K562 (cell line): ENCODE measurements around the gene ZBTB46. TPM values are rescaled to one million over a fixed set of nuclear protein-coding genes. Genes with fewer than 3 reads are reported as not detected.

Experiments used
- CREB1 ChIP-seq, 2 experiments: sonication (generic) in 1 of 2; formaldehyde crosslinking in 1 of 2; IDR thresholded peaks; 2 replicates each; pipeline versions ENCODE4 v1.6.1 to v1.8.0; 2012 to 2022; ENCODE audit warnings: inconsistent platforms in 1 of 2, mild to moderate bottlenecking in 1 of 2, missing genetic modification reagents in 1 of 2, moderate library complexity in 1 of 2
- ELF1 ChIP-seq: fragments of 200-800 bp; sonication (Bioruptor generic); IDR thresholded peaks from 2 replicates; pipeline ENCODE4 v1.6.1; 2016; ENCODE audit warnings: missing genetic modification characterization, missing compliant biosample characterization
- ELF2 ChIP-seq: fragments of 250-450 bp; sonication (Bioruptor Pico); IDR thresholded peaks from 2 replicates; pipeline ENCODE4 v1.5.0; 2021; ENCODE audit warnings: mild to moderate bottlenecking
- HNRNPLL ChIP-seq: fragments of 200-400 bp; formaldehyde crosslinking; IDR thresholded peaks from 2 replicates; pipeline ENCODE4 v1.6.1; 2017; ENCODE audit warnings: low read length, low read depth, mild to moderate bottlenecking; ENCODE audit not compliant: poor library complexity, severe bottlenecking
- TBP ChIP-seq: optimal IDR thresholded peaks from 2 replicates; pipeline ENCODE3; 2011; ENCODE audit warnings: low read depth, low read length, improper control_type of control experiment
- YY1 ChIP-seq, 3 experiments: IDR thresholded peaks; 2 replicates each; pipeline ENCODE4 v1.6.1; 2011; ENCODE audit warnings: low read length in 2 of 3, mild to moderate bottlenecking in 2 of 3, moderate library complexity in 2 of 3, borderline replicate concordance in 1 of 3, control low read depth in 1 of 3, low read depth in 1 of 3; ENCODE audit not compliant: insufficient read depth in 3 of 3, insufficient replicate concordance in 2 of 3, control insufficient read depth in 1 of 3, insufficient read length in 1 of 3; ENCODE audit errors: extremely low read depth in 1 of 3
- ZNF12 ChIP-seq: sonication (generic); formaldehyde crosslinking; IDR thresholded peaks from 2 replicates; pipeline ENCODE4 v1.4.0; 2020; ENCODE audit warnings: mild to moderate bottlenecking, missing genetic modification reagents
- ZNF24 ChIP-seq: fragments of 450-650 bp; IDR thresholded peaks from 2 replicates; pipeline ENCODE4 v1.6.1; 2016
- polyA plus RNA-seq, 8 experiments: library from polyadenylated mRNA; depleted of rRNA in 4 of 8; stranded (reverse) in 5 of 8; unstranded in 3 of 8; fragments of >200 nt; fragmentation: Nextera tagmentation in 2 of 8; fragmentation: Illumina TruSeq in 1 of 8; extraction: Ambion mirVana in 2 of 8; extraction: Trizol in 1 of 8; gene quantifications; 2 replicates each; pipeline versions ENCODE4 v1.2.1 to v1.2.3, GENCODE V29; 2011 to 2014; ENCODE audit warnings: inconsistent platforms in 1 of 8, missing spikeins in 1 of 8
- total RNA-seq, 7 experiments: library from RNA; depleted of rRNA in 6 of 7; stranded (reverse); fragments of >200 nt in 6 of 7; fragmentation: Illumina TruSeq in 2 of 7; extraction: Trizol in 2 of 7; gene quantifications; 2 replicates each; pipeline versions ENCODE4 v1.2.1 to v1.2.3, GENCODE V29; 2011 to 2021; ENCODE audit warnings: low replicate concordance in 1 of 7
- TF ChIP-seq, protein P1 (sequence below): sonication (generic); formaldehyde crosslinking; IDR thresholded peaks from 2 replicates; pipeline ENCODE4 v1.8.0; 2022; ENCODE audit warnings: mild to moderate bottlenecking, missing genetic modification reagents, borderline replicate concordance
- TF ChIP-seq, protein P2 (sequence below): fragments of 450-650 bp; IDR thresholded peaks from 2 replicates; pipeline ENCODE4 v1.7.1; 2018; ENCODE audit warnings: mild to moderate bottlenecking, low read depth; ENCODE audit not compliant: partially characterized antibody
- TF ChIP-seq, protein P3 (sequence below): fragments of 450-650 bp; IDR thresholded peaks from 2 replicates; pipeline ENCODE4 v1.6.1; 2014; ENCODE audit warnings: low read depth, mild to moderate bottlenecking, moderate library complexity, borderline replicate concordance
- TF ChIP-seq, protein P4 (sequence below): sonication (generic); formaldehyde crosslinking; IDR thresholded peaks from 2 replicates; pipeline ENCODE4 v1.8.1; 2023; ENCODE audit warnings: mild to moderate bottlenecking, missing genetic modification reagents
- TF ChIP-seq, protein P5 (sequence below), 3 experiments: IDR thresholded peaks in 2 of 3; conservative IDR thresholded peaks in 1 of 3; 2 replicates each; pipeline ENCODE4 v1.5.1; 2011 to 2012; ENCODE audit warnings: low read length in 3 of 3, mild to moderate bottlenecking in 3 of 3, control low read depth in 2 of 3, improper control_type of control experiment in 1 of 3, inconsistent platforms in 1 of 3, low read depth in 1 of 3, mixed read lengths in 1 of 3, moderate library complexity in 1 of 3; ENCODE audit not compliant: insufficient read depth in 2 of 3

ZBTB46 gene
- total and polyA plus RNA-seq, 9 of the 15 experiments (the other 6 are each of a cell fraction or from before 2014, with no cell fraction given), result 0.29 to 4.1 (median 1.1) TPM

DNA sequence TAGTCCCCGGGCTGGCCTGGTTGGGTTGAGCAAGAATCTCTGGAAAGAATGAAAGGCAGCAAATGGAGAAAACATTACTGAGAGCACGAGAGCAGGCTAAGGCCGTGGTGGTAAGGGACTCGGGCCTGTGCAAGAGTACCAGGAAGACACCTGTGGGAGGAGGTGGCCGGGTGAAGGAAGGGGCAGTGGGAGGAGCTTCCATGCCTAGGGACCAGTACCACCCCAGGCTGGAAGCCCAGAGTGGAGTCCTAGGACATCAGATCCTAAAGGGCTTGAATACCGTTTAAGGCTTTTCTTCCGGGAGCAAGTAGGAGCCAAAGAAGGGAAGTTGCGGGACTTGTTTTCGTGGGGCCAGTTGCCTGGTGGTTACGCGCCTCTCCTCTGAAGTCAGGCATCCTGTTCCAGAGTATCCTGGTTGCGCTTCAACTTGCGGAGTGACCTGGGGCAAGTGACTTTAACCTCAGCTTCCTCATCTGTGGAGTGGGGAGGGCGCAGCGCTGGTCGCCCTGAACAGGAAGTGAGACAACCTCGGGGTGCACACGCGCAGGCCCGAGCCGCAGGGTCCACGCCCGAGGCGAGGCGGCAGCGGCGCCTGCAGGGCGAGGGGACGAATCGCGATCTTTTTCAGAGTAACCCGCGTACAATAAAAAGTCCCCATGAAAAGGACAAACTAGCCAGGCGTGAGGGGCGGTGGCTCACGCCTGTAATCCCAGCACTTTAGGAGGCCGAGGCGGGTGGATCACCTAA lies 32.9 kb upstream of the ZBTB46 start (continued):
- TF ChIP-seq, protein P1, sequence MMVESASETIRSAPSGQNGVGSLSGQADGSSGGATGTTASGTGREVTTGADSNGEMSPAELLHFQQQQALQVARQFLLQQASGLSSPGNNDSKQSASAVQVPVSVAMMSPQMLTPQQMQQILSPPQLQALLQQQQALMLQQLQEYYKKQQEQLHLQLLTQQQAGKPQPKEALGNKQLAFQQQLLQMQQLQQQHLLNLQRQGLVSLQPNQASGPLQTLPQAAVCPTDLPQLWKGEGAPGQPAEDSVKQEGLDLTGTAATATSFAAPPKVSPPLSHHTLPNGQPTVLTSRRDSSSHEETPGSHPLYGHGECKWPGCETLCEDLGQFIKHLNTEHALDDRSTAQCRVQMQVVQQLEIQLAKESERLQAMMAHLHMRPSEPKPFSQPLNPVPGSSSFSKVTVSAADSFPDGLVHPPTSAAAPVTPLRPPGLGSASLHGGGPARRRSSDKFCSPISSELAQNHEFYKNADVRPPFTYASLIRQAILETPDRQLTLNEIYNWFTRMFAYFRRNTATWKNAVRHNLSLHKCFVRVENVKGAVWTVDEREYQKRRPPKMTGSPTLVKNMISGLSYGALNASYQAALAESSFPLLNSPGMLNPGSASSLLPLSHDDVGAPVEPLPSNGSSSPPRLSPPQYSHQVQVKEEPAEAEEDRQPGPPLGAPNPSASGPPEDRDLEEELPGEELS (CRISPR knock-in tag), result no peak
- TF ChIP-seq HNRNPLL (peak; percentile 40), ELF2 (peak; percentile 83), ELF1 (tag) (peak; percentile 96), TBP (peak; percentile 59), CREB1 (IDR thresholded peaks at IDR 0.05) (no peak), CREB1 (CRISPR knock-in tag; IDR thresholded peaks at IDR 0.05) (0 out of 2 replicates have a peak, but pooled peaks have one; percentile 41), YY1 (IDR thresholded peaks at IDR 0.05; ENCODE audit: borderline replicate concordance in 1 of 3, control insufficient read depth in 1 of 3, extremely low read depth in 1 of 3, insufficient read depth in 3 of 3, insufficient read length in 1 of 3, insufficient replicate concordance in 2 of 3, low read depth in 1 of 3, low read length in 2 of 3) (peak in 2 of 3 experiments; percentile 5 to 41), ZNF24 (peak; percentile 71; the same call in 1 of the 2 replicates), ZNF12 (no peak)
- TF ChIP-seq, protein P2, sequence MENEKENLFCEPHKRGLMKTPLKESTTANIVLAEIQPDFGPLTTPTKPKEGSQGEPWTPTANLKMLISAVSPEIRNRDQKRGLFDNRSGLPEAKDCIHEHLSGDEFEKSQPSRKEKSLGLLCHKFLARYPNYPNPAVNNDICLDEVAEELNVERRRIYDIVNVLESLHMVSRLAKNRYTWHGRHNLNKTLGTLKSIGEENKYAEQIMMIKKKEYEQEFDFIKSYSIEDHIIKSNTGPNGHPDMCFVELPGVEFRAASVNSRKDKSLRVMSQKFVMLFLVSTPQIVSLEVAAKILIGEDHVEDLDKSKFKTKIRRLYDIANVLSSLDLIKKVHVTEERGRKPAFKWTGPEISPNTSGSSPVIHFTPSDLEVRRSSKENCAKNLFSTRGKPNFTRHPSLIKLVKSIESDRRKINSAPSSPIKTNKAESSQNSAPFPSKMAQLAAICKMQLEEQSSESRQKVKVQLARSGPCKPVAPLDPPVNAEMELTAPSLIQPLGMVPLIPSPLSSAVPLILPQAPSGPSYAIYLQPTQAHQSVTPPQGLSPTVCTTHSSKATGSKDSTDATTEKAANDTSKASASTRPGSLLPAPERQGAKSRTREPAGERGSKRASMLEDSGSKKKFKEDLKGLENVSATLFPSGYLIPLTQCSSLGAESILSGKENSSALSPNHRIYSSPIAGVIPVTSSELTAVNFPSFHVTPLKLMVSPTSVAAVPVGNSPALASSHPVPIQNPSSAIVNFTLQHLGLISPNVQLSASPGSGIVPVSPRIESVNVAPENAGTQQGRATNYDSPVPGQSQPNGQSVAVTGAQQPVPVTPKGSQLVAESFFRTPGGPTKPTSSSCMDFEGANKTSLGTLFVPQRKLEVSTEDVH, result peak; percentile 31
- TF ChIP-seq, protein P3, sequence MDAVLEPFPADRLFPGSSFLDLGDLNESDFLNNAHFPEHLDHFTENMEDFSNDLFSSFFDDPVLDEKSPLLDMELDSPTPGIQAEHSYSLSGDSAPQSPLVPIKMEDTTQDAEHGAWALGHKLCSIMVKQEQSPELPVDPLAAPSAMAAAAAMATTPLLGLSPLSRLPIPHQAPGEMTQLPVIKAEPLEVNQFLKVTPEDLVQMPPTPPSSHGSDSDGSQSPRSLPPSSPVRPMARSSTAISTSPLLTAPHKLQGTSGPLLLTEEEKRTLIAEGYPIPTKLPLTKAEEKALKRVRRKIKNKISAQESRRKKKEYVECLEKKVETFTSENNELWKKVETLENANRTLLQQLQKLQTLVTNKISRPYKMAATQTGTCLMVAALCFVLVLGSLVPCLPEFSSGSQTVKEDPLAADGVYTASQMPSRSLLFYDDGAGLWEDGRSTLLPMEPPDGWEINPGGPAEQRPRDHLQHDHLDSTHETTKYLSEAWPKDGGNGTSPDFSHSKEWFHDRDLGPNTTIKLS, result peak; percentile 26; the same call in 1 of the 2 replicates
- TF ChIP-seq, protein P4, sequence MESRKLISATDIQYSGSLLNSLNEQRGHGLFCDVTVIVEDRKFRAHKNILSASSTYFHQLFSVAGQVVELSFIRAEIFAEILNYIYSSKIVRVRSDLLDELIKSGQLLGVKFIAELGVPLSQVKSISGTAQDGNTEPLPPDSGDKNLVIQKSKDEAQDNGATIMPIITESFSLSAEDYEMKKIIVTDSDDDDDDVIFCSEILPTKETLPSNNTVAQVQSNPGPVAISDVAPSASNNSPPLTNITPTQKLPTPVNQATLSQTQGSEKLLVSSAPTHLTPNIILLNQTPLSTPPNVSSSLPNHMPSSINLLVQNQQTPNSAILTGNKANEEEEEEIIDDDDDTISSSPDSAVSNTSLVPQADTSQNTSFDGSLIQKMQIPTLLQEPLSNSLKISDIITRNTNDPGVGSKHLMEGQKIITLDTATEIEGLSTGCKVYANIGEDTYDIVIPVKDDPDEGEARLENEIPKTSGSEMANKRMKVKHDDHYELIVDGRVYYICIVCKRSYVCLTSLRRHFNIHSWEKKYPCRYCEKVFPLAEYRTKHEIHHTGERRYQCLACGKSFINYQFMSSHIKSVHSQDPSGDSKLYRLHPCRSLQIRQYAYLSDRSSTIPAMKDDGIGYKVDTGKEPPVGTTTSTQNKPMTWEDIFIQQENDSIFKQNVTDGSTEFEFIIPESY (CRISPR knock-in tag), result peak; percentile 95
- TF ChIP-seq, protein P5, sequence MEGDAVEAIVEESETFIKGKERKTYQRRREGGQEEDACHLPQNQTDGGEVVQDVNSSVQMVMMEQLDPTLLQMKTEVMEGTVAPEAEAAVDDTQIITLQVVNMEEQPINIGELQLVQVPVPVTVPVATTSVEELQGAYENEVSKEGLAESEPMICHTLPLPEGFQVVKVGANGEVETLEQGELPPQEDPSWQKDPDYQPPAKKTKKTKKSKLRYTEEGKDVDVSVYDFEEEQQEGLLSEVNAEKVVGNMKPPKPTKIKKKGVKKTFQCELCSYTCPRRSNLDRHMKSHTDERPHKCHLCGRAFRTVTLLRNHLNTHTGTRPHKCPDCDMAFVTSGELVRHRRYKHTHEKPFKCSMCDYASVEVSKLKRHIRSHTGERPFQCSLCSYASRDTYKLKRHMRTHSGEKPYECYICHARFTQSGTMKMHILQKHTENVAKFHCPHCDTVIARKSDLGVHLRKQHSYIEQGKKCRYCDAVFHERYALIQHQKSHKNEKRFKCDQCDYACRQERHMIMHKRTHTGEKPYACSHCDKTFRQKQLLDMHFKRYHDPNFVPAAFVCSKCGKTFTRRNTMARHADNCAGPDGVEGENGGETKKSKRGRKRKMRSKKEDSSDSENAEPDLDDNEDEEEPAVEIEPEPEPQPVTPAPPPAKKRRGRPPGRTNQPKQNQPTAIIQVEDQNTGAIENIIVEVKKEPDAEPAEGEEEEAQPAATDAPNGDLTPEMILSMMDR (IDR thresholded peaks at IDR 0.05 in 2 of 3, conservative IDR thresholded peaks at IDR 0.05 in 1 of 3; ENCODE audit: insufficient read depth in 2 of 3, low read depth in 1 of 3, low read length in 3 of 3), result peak; percentile 88 to 96 (median 92)
